K562 (cell line): ENCODE results near the gene TNK2.

Source experiments
- FOXJ3 ChIP-seq: sonication (generic); formaldehyde crosslinking; IDR thresholded peaks from 2 replicates; pipeline ENCODE4 v1.4.0; 2020; ENCODE audit warnings: mild to moderate bottlenecking, missing genetic modification reagents
- SMAD4 ChIP-seq: fragments of 250-450 bp; sonication (Bioruptor Pico); conservative IDR thresholded peaks from 2 replicates; pipeline ENCODE4 v1.8.0; 2021; ENCODE audit warnings: inconsistent platforms, mild to moderate bottlenecking, moderate library complexity
- SNAPC5 ChIP-seq: fragments of 250-450 bp; sonication (Bioruptor Pico); IDR thresholded peaks from 2 replicates; pipeline ENCODE4 v1.8.0; 2021; ENCODE audit warnings: moderate library complexity, mild to moderate bottlenecking, inconsistent platforms
- ZNF76 ChIP-seq: fragments of 250-450 bp; sonication (Bioruptor Pico); IDR thresholded peaks from 2 replicates; pipeline ENCODE4 v1.4.0; 2020; ENCODE audit warnings: mild to moderate bottlenecking, moderate library complexity, borderline replicate concordance

- TF ChIP-seq FOXJ3 (CRISPR knock-in tag) (no peak), ZNF76 (CRISPR knock-in tag) (no peak), SNAPC5 (CRISPR knock-in tag) (no peak), SMAD4 (CRISPR knock-in tag) (0 out of 2 replicates have a peak, but pooled peaks have one; percentile 35)
Observed at GRCh38 chr3:195886181-195887141, 21.9 kb downstream of the TNK2 start.
